Neural cell (in vitro differentiated cells): ENCODE results near the gene CYP21A2. TPM values are rescaled to one million over a fixed set of nuclear protein-coding genes. Genes with fewer than 3 reads are reported as not detected.

Source experiments
- H2AFZ ChIP-seq: fragments of 200-600, 300-800 bp; sonication (generic), shearing (Covaris generic); 2 replicates; pipeline ENCODE4 v1.6.0; 2014; ENCODE audit warnings: low read depth, mild to moderate bottlenecking, antibody characterized with exemption, low read length, moderate library complexity
- H3F3A ChIP-seq: fragments of 200-600 bp; shearing (Covaris generic); 2 replicates; pipeline ENCODE4 v1.6.1; 2016; ENCODE audit warnings: mild to moderate bottlenecking, moderate library complexity, mixed read lengths, antibody characterized with exemption, low read length; ENCODE audit not compliant: insufficient read depth, poor library complexity, severe bottlenecking
- H3K27ac ChIP-seq: fragments of 200-600, 300-800 bp; sonication (generic), shearing (Covaris generic); 2 replicates; pipeline ENCODE4 v1.5.1; 2014; ENCODE audit warnings: mild to moderate bottlenecking, low read length, moderate library complexity
- H3K27me3 ChIP-seq: fragments of 300-800, 200-600 bp; sonication (generic), shearing (Covaris generic); 2 replicates; pipeline ENCODE4 v1.6.0; 2014; ENCODE audit warnings: mild to moderate bottlenecking, low read depth, low read length, moderate library complexity; ENCODE audit not compliant: insufficient read depth
- H3K36me3 ChIP-seq: fragments of 300-800, 200-600 bp; sonication (generic), shearing (Covaris generic); 2 replicates; pipeline ENCODE4 v1.5.1; 2014; ENCODE audit warnings: mild to moderate bottlenecking, antibody characterized with exemption, low read length, moderate library complexity; ENCODE audit not compliant: insufficient read depth
- H3K4me2 ChIP-seq: fragments of 300-800, 200-600 bp; sonication (generic), shearing (Covaris generic); 2 replicates; pipeline ENCODE4 v1.6.0; 2014; ENCODE audit warnings: mild to moderate bottlenecking, low read length
- H3K4me3 ChIP-seq: fragments of 300-800, 200-600 bp; sonication (generic), shearing (Covaris generic); 2 replicates; pipeline ENCODE4 v1.5.1; 2014; ENCODE audit warnings: mild to moderate bottlenecking, low read length, moderate library complexity
- H3K79me2 ChIP-seq: fragments of 200-600 bp; shearing (Covaris generic); replicated peaks from 2 replicates; pipeline ENCODE4 v1.6.0; 2014; ENCODE audit warnings: mild to moderate bottlenecking, low read length, moderate library complexity; ENCODE audit not compliant: insufficient read depth
- H3K9ac ChIP-seq: fragments of 300-800, 200-600 bp; sonication (generic), shearing (Covaris generic); 2 replicates; pipeline ENCODE4 v1.6.1; 2016; ENCODE audit warnings: mild to moderate bottlenecking, low read length, mixed read lengths
- H3K9me2 ChIP-seq: fragments of 200-600 bp; shearing (Covaris generic); 2 replicates; pipeline ENCODE4 v1.6.1; 2016; ENCODE audit warnings: mild to moderate bottlenecking, low read length, mixed read lengths; ENCODE audit not compliant: insufficient read depth
- H3K9me3 ChIP-seq: fragments of 200-600, 300-800 bp; sonication (generic), shearing (Covaris generic); 2 replicates; pipeline ENCODE4 v1.6.1; 2016; ENCODE audit warnings: mild to moderate bottlenecking, mixed run types, low read length, moderate library complexity, mixed read lengths
- H4K20me1 ChIP-seq: fragments of 200-600 bp; shearing (Covaris generic); 2 replicates; pipeline ENCODE4 v1.6.1; 2016; ENCODE audit warnings: mild to moderate bottlenecking, mixed run types; ENCODE audit not compliant: insufficient read depth
- CTCF ChIP-seq: fragments of 450-650 bp; IDR thresholded peaks from 2 replicates; pipeline ENCODE4 v1.5.1; 2014; ENCODE audit warnings: antibody characterized with exemption, mild to moderate bottlenecking, moderate library complexity; ENCODE audit not compliant: poor library complexity, severe bottlenecking
- EP300 ChIP-seq: fragments of 450-650 bp; conservative IDR thresholded peaks from 2 replicates; pipeline ENCODE4 v1.6.1; 2014; ENCODE audit warnings: antibody characterized with exemption, mild to moderate bottlenecking, moderate library complexity; ENCODE audit not compliant: poor library complexity, severe bottlenecking
- EZH2 ChIP-seq: fragments of 200-600, 300-800 bp; shearing (Covaris generic), sonication (generic); IDR thresholded peaks from 2 replicates; pipeline ENCODE4 v1.6.1; 2014; ENCODE audit warnings: antibody characterized with exemption, low read length, borderline replicate concordance, mild to moderate bottlenecking; ENCODE audit not compliant: insufficient read depth, poor library complexity, severe bottlenecking
- MXI1 ChIP-seq: fragments of 450-650 bp; conservative IDR thresholded peaks from 2 replicates; pipeline ENCODE4 v1.6.1; 2014; ENCODE audit warnings: antibody characterized with exemption, mild to moderate bottlenecking; ENCODE audit not compliant: poor library complexity, severe bottlenecking
- POLR2AphosphoS5 ChIP-seq: IDR thresholded peaks from 2 replicates; pipeline ENCODE4 v1.6.1; 2012
- RAD21 ChIP-seq: fragments of 450-650 bp; conservative IDR thresholded peaks from 2 replicates; pipeline ENCODE4 v1.6.1; 2014; ENCODE audit warnings: antibody characterized with exemption, mild to moderate bottlenecking, moderate library complexity
- SMC3 ChIP-seq: fragments of 450-650 bp; conservative IDR thresholded peaks from 2 replicates; pipeline ENCODE4 v1.6.1; 2014; ENCODE audit warnings: antibody characterized with exemption, mild to moderate bottlenecking, moderate library complexity; ENCODE audit not compliant: poor library complexity
- polyA plus RNA-seq: library from polyadenylated mRNA; depleted of rRNA; stranded (reverse); fragments of >200 nt; gene quantifications from 2 replicates; pipeline ENCODE4 v1.2.3, GENCODE V29; 2014
- TF ChIP-seq, protein P1 (sequence below): IDR thresholded peaks from 2 replicates; pipeline ENCODE4 v1.6.1; 2012; ENCODE audit warnings: borderline replicate concordance

Gene CYP21A2
- polyA plus RNA-seq, 1 donor from 2014 or later, result 1.9 TPM

DNA sequence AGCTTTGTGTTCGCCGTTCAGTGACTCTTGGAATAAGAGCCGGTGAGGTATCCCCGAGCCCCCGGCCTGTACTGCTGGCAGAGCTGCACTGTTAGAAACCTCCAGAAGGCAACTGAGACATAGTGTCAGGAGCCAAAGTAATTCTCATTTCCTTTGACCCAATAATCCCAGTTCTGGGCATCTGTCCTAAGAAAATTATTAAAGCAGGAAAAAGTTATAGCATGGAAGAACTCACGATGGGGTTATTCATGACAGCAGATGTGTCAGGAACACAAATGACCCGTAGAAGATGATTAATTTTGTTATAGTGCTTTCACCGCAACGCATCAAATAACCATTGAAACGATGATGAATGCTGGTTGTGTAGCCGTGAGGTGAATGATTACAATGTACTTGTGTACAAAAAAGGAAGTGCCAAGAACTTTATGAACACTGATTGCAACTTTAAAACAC is 20.3 kb downstream of the CYP21A2 start:
- Histone ChIP-seq H3K9ac (no peak overlapping the region), H3K4me2 (no peak overlapping the region), H3K9me3 (no peaks in the 10 kb centered on the region), H2AFZ (no peak overlapping the region), H3K27me3 (no peaks in the 10 kb centered on the region), H3K4me3 (no peak overlapping the region), H3F3A (no peaks in the 10 kb centered on the region), H4K20me1 (no peaks in the 10 kb centered on the region), H3K79me2 (no peaks in the 10 kb centered on the region), H3K9me2 (no peaks in the 10 kb centered on the region), H3K27ac (no peak overlapping the region), H3K36me3 (no peaks in the 10 kb centered on the region)
- TF ChIP-seq RAD21, result no peak
- TF ChIP-seq SMC3, result no peak
- TF ChIP-seq CTCF, result no peak
- no peak for TF ChIP-seq MXI1
- no peak for TF ChIP-seq POLR2AphosphoS5
- TF ChIP-seq, protein P1, sequence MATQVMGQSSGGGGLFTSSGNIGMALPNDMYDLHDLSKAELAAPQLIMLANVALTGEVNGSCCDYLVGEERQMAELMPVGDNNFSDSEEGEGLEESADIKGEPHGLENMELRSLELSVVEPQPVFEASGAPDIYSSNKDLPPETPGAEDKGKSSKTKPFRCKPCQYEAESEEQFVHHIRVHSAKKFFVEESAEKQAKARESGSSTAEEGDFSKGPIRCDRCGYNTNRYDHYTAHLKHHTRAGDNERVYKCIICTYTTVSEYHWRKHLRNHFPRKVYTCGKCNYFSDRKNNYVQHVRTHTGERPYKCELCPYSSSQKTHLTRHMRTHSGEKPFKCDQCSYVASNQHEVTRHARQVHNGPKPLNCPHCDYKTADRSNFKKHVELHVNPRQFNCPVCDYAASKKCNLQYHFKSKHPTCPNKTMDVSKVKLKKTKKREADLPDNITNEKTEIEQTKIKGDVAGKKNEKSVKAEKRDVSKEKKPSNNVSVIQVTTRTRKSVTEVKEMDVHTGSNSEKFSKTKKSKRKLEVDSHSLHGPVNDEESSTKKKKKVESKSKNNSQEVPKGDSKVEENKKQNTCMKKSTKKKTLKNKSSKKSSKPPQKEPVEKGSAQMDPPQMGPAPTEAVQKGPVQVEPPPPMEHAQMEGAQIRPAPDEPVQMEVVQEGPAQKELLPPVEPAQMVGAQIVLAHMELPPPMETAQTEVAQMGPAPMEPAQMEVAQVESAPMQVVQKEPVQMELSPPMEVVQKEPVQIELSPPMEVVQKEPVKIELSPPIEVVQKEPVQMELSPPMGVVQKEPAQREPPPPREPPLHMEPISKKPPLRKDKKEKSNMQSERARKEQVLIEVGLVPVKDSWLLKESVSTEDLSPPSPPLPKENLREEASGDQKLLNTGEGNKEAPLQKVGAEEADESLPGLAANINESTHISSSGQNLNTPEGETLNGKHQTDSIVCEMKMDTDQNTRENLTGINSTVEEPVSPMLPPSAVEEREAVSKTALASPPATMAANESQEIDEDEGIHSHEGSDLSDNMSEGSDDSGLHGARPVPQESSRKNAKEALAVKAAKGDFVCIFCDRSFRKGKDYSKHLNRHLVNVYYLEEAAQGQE, result no peak

DNA sequence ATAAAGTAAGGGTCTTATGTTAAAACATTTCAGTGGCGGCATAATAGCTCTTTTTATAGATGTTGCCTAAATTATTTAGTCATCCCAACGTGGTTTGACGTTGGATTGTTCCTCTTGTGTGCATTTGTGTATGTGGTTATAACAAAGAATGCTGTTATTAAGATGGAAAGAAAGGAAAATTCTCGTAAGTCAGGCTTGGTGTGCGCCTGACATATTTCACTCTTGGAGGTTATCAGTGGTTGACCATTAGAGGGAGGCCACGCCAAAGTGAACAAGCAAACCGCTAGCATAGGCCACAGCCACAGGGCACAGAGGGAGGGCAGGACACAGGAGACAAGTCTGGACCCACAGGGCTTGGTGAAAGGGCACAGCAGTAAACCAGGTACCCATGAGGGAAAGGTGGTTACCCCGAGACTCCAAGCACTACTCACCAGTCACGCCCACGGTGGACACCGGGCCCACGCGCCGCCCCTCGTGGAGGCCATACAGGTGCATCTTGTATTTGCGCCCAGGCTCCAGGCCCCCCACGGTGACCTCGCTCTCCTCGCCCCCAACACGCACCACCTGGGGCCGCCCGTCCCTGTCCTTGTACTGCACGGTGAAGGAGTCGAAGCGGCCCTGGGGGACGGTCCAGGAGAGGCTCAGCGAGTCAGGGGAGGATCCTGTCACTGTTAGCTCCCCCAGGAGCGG is 22.9 kb downstream of the CYP21A2 start:
- no peak overlapping the region for H2AFZ ChIP-seq
- H3K79me2 ChIP-seq, result no peaks in the 10 kb centered on the region
- no peaks in the 10 kb centered on the region for H3K9me2 ChIP-seq
- H3K9me3 ChIP-seq, result no peaks in the 10 kb centered on the region
- TF ChIP-seq EZH2 (no peak), CTCF (no peak), EP300 (no peak)
- TF ChIP-seq, protein P1, result no peak
- H4K20me1 ChIP-seq, result no peaks in the 10 kb centered on the region
- H3K9ac ChIP-seq, result no peak overlapping the region
- no peak overlapping the region for H3K27ac ChIP-seq
- no peak overlapping the region for H3K4me3 ChIP-seq
- H3K27me3 ChIP-seq, result no peaks in the 10 kb centered on the region
- no peaks in the 10 kb centered on the region for H3K36me3 ChIP-seq
- no peak overlapping the region for H3K4me2 ChIP-seq
- H3F3A ChIP-seq, result no peaks in the 10 kb centered on the region
